D721Med (cell line): ENCODE data around the gene LBP.

Experiments used
- DNase-seq: peaks from one replicate; pipeline ENCODE4 v3.0.0; 2011; ENCODE audit warnings: low spot score; ENCODE audit not compliant: insufficient read length
- FAIRE-seq: peaks from 2 replicates; lab custom pipeline; 2011; peaks lifted over from hg19 to GRCh38; lab: Jason Lieb, UNC
- CTCF ChIP-seq: IDR thresholded peaks from 2 replicates; pipeline ENCODE4 v1.5.1; 2012; ENCODE audit warnings: mild to moderate bottlenecking, control low read depth; ENCODE audit not compliant: insufficient read depth; ENCODE audit errors: missing control alignments

The LBP gene

GRCh38 chr20:38346247-38346651 is at the start of gene LBP:
Gene LBP (plus strand): TSS chr20:38346482. CDS start chr20:38346517, 35 bp downstream.
- DNase-seq (no peak), FAIRE-seq (no peak)

GRCh38 chr20:38297916-38298674 is 48.2 kb upstream of the LBP start:
- TF ChIP-seq CTCF: no peak
- no peak for DNase-seq
- FAIRE-seq: no peak

More at GRCh38 chr20:38346247-38346651, at the start of gene LBP:
- no peak for TF ChIP-seq CTCF

- no peak for TF ChIP-seq CTCF
- FAIRE-seq (no peak), DNase-seq (no peak)
Observed at GRCh38 chr20:38298768-38299288, 47.5 kb upstream of the LBP start.

GRCh38 chr20:38299963-38300362 is 46.3 kb upstream of the LBP start:
- FAIRE-seq (no peak), DNase-seq (no peak)
- TF ChIP-seq CTCF: no peak

- no peak for DNase-seq
- FAIRE-seq: no peak
- TF ChIP-seq CTCF: no peak
Observed at GRCh38 chr20:38300438-38300837, 45.8 kb upstream of the LBP start.

- DNase-seq (no peak), FAIRE-seq (no peak)
Observed at GRCh38 chr20:38301309-38301708, 45.0 kb upstream of the LBP start.

More at GRCh38 chr20:38301309-38301708, 45.0 kb upstream of the LBP start:
- TF ChIP-seq CTCF: no peak
